GM06990 (cell line): ENCODE results near the gene CBY2.

ENCODE experiments used
- DNase-seq: peaks from one replicate; pipeline ENCODE4 v3.0.0-alpha.2; 2011; ENCODE audit not compliant: insufficient read length; ENCODE audit errors: extremely low read depth
- H3K27me3 ChIP-seq: replicated peaks from 2 replicates; pipeline ENCODE4 v1.6.0; 2011; ENCODE audit warnings: low read length; ENCODE audit not compliant: control insufficient read depth, insufficient read depth
- H3K36me3 ChIP-seq: 2 replicates; pipeline ENCODE4 v1.5.1; 2011; ENCODE audit warnings: low read length; ENCODE audit not compliant: control insufficient read depth, insufficient read depth
- H3K4me3 ChIP-seq: replicated peaks from 2 replicates; pipeline ENCODE4 v1.5.1; 2011; ENCODE audit warnings: low read depth, mild to moderate bottlenecking, control low read depth, low read length
- CTCF ChIP-seq: IDR thresholded peaks from 2 replicates; pipeline ENCODE4 v1.5.1; 2011; ENCODE audit warnings: low read length, control low read depth, mild to moderate bottlenecking, inconsistent platforms; ENCODE audit not compliant: insufficient read depth, poor library complexity, severe bottlenecking

CBY2 gene

GRCh38 chr13:45670189-45670885 lies 31.8 kb upstream of the CBY2 start:
- Histone ChIP-seq H3K36me3 (no peaks in the 10 kb centered on the region), H3K4me3 (no peak overlapping the region), H3K27me3 (no peaks in the 10 kb centered on the region)
- no peak for TF ChIP-seq CTCF
- no peak for DNase-seq

GRCh38 chr13:45674908-45675307 lies 27.2 kb upstream of the CBY2 start:
- H3K4me3 ChIP-seq: no peak overlapping the region
- no peaks in the 10 kb centered on the region for H3K27me3 ChIP-seq
- H3K36me3 ChIP-seq: peaks cover 3% of the 10 kb centered on the region
- TF ChIP-seq CTCF: no peak
- DNase-seq: no peak

- no peak for TF ChIP-seq CTCF
- no peaks in the 10 kb centered on the region for H3K27me3 ChIP-seq
- H3K36me3 ChIP-seq: peaks cover 5% of the 10 kb centered on the region
- no peak overlapping the region for H3K4me3 ChIP-seq
- no peak for DNase-seq
Observed at GRCh38 chr13:45678282-45678681, 23.8 kb upstream of the CBY2 start.

GRCh38 chr13:45681113-45681512 lies 21.0 kb upstream of the CBY2 start:
- no peak for DNase-seq
- peaks cover 5% of the 10 kb centered on the region for H3K36me3 ChIP-seq
- H3K4me3 ChIP-seq: no peak overlapping the region
- no peaks in the 10 kb centered on the region for H3K27me3 ChIP-seq
- no peak for TF ChIP-seq CTCF

- H3K27me3 ChIP-seq: no peaks in the 10 kb centered on the region
- H3K36me3 ChIP-seq: peaks cover 5% of the 10 kb centered on the region
- no peak for TF ChIP-seq CTCF
- DNase-seq: no peak
- no peak overlapping the region for H3K4me3 ChIP-seq
Observed at GRCh38 chr13:45682494-45683008, 19.6 kb upstream of the CBY2 start.
